Neural cell (in vitro differentiated cells): ENCODE data around the gene WDR13.

Experiments used
- EZH2 ChIP-seq: fragments of 200-600, 300-800 bp; shearing (Covaris generic), sonication (generic); IDR thresholded peaks from 2 replicates; pipeline ENCODE4 v1.6.1; 2014; ENCODE audit warnings: antibody characterized with exemption, low read length, borderline replicate concordance, mild to moderate bottlenecking; ENCODE audit not compliant: insufficient read depth, poor library complexity, severe bottlenecking
- POLR2AphosphoS5 ChIP-seq: IDR thresholded peaks from 2 replicates; pipeline ENCODE4 v1.6.1; 2012
- TF ChIP-seq, protein P1 (sequence below): fragments of 450-650 bp; IDR thresholded peaks from 2 replicates; pipeline ENCODE4 v1.5.1; 2014; ENCODE audit warnings: antibody characterized with exemption, mild to moderate bottlenecking, moderate library complexity; ENCODE audit not compliant: poor library complexity, severe bottlenecking

DNA sequence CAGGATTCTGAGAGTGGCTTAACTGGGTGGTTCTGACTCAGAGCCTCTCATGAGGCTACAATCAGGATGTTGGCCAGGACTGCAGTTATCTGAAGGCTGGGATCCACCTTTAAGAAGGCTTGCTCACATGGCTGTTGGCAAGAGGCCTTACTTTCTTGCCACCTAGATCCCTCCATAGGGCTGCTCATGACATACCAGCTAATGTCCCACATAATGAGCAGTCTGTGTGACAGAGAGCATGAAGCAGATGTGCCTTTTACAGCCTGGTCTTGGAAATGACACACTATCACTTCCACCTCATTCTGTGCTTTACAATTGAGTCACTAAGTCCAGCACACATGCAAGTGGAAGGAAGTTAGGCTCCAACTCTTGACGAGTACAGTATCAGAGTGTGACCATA is 27.3 kb upstream of the WDR13 start:
- TF ChIP-seq, protein P1, sequence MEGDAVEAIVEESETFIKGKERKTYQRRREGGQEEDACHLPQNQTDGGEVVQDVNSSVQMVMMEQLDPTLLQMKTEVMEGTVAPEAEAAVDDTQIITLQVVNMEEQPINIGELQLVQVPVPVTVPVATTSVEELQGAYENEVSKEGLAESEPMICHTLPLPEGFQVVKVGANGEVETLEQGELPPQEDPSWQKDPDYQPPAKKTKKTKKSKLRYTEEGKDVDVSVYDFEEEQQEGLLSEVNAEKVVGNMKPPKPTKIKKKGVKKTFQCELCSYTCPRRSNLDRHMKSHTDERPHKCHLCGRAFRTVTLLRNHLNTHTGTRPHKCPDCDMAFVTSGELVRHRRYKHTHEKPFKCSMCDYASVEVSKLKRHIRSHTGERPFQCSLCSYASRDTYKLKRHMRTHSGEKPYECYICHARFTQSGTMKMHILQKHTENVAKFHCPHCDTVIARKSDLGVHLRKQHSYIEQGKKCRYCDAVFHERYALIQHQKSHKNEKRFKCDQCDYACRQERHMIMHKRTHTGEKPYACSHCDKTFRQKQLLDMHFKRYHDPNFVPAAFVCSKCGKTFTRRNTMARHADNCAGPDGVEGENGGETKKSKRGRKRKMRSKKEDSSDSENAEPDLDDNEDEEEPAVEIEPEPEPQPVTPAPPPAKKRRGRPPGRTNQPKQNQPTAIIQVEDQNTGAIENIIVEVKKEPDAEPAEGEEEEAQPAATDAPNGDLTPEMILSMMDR: no peak
- TF ChIP-seq POLR2AphosphoS5: no peak
- TF ChIP-seq EZH2: no peak
